NCI-H2081 (cell line): ENCODE results near the gene ADAM12.

Source experiments
- DNase-seq, 2 experiments: peaks; one replicate each; lab custom pipeline; 2025; lab: John Stamatoyannopoulos, UW

ADAM12 gene

GRCh38 chr10:126013489-126014281 is 374.6 kb downstream of the ADAM12 start:
- DNase-seq, result peak in 1 of 2 experiments; percentile 3

GRCh38 chr10:126012485-126012884 is 375.8 kb downstream of the ADAM12 start:
- no peak for DNase-seq

DNA sequence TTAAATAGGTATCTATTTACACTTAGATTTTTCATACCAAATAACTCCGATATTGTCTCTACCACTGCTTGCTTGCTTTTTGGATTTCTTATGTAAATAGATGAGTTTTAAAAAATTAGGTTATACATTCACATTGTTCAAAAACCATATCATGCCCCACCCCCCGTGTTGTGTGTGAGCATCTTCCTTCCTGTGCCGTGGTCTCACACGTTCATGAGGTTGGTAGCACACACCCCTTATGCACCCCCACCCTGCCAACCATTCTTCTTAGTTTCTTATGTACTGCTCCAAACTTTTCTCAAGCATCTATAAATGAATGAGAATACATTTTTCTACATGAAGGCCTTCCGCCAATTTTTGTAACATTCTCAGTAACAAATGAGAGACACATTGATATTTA is 376.3 kb downstream of the ADAM12 start:
- no peak for DNase-seq

DNA sequence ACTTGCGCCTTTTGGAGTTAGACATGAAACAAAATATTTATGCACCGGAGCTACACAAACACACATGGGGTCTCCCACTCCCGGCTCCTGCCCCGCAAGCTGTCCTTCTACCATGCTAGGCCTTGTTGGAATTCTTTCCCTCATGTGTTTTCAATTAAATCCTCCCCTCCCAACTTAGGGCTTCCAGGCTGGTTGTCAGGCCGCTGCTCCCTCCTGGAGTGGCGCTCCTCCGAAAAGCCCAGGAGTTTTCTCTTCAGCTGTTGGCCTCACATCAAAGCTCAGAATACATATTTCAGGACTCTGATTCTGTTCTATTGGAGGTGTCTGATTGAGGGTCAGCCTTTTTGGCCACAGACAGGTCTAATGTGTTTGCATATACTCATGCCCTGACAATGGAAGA is 378.6 kb downstream of the ADAM12 start:
- DNase-seq, result no peak

- no peak for DNase-seq
Measured at GRCh38 chr10:126006906-126007305, 381.4 kb downstream of the ADAM12 start.

- DNase-seq, result no peak
Measured at GRCh38 chr10:126006264-126006663, 382.0 kb downstream of the ADAM12 start.

DNA sequence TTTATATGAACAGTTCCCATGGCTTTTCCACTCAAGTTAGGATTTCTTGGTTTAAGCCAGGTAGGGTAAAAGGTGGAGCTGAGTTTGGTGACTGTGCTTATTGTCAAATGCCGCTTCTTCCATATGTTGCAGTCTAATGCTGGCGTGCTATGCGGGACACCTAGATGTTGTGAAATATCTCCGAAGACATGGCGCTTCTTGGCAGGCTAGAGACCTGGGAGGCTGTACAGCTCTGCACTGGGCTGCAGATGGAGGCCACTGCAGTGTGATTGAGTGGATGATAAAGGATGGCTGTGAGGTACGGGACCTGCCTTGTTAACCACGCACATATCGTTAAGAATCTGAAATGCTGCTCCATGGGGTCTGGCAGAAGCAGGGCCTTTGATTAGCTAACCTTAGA is 383.5 kb downstream of the ADAM12 start:
- no peak for DNase-seq

- DNase-seq, result no peak
Measured at GRCh38 chr10:126001576-126001975, 386.7 kb downstream of the ADAM12 start.

DNA sequence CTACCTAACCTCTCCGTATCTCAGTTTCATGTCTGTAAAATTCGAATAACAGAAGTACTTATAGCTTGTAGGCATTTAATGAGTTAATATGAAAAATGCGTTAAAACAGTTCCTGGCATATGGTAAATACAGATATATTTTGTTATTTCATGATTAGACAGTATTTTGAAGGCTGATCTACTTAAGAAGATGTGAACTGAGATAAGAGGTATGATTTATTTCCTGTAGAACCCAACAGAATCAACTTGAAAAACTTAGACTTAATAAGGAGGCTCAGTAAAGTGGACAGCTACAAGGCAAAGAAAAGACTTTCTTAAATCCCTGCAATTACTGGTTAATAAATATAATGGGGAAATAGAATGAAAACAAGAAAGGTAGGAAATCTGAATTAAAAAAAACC is 388.6 kb downstream of the ADAM12 start:
- DNase-seq, result no peak

DNA sequence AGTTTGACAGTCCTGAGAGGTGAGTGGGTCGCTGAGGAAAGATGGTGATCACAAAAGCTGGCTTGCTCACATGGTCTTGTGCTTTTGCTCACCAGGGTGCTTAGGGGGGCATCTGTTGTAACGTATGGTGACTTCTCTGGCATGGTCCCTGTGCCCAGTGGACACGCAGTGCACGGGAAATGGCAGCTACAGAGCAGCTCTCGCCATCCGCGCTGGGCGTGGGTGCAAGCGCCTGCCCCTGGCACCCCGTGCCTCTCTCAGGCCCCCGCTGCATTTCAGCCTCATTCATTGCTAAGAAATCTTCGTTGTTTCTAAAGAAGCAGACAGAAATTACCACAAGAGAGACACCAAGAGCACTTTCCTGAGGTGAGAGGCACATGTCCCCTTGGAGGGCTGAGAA is 390.7 kb downstream of the ADAM12 start:
- no peak for DNase-seq

DNA sequence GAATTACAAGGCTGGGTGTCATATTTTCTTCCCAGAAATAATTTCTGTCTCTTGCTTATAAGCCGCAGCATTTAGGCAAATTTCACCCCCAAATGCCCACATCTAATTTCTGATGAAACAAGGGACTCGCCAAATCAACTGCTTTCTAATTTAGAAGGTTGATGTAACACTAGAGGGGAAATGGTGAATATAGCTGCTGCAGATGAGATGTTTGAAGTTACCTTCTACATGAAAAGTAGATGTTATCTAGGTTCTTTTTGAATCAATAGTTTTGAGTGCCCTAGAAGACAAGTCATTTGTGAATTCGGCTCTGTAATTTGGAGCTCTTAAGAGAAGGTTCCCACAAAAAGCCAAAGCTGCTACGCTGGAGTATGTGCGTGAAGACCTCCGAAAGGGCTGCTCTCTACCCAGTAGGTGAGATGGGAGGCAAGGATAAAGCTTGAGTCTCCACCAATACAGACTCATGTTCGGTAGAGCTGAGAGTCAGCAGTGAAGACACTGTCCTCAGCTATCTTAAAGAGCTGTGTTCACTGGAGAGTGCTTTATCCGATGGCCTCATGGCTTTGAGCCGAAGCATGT is 392.5 kb downstream of the ADAM12 start:
- DNase-seq, result no peak

DNA sequence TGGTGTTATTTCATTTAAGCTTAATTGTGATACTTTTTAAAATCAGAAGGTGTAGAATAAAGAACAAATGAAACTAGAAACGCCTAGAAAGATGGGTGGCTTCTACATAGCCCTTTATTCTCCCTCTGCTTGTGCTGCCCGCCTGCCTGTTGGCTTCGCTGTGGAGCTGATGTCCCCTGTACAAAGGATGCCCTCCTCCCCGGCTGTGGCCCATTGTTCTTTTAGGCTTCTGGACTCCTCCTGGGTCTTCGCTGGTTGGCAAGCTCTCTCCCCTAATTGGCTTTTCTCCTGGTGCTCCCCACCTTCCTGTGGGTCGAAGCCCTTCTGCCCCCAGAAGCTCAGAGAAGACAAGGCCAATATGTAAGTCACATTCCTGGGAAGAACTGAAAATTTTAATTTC is 393.7 kb downstream of the ADAM12 start:
- no peak for DNase-seq

DNA sequence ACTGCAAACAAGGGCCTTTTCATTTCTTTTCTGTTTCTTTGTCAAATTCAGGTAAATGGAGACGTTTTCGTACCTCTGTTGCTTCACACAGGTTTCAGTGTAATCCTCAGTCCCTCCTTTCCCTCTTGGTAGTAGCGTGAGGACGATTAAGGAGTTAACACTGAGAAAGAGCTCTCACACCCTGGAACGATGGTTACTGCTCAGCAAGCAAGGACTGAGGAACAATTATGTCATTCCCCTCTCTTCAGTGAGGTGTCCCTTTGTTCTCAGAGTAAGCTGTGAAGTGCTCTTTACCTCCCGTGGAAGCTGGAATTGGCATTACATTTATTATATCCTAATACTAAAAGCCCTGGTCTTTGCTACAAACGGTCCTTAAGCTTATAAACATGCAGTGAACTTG is 396.0 kb downstream of the ADAM12 start:
- DNase-seq, result no peak

GRCh38 chr10:125991392-125991791 is 396.9 kb downstream of the ADAM12 start:
- no peak for DNase-seq

DNA sequence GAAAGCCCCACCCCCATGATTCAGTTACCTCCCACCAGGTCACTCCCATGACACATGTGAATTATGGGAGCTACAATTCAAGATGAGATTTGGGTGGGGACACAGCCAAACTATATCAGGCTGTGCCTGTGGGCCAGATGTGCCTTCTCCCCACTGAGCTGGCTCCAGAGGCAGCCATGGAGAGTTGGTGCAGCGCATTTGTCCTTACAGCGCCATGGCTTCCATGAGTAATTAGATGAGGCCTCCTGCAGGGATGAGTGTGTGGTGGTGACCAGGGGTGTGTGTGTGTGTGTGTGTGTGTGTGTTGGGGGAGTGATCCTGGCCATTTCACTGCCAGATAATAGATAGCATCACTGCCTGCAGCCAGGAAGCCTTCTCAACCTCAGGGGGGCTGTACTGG is 397.3 kb downstream of the ADAM12 start:
- no peak for DNase-seq

- no peak for DNase-seq
Measured at GRCh38 chr10:125989791-125990190, 398.5 kb downstream of the ADAM12 start.

DNA sequence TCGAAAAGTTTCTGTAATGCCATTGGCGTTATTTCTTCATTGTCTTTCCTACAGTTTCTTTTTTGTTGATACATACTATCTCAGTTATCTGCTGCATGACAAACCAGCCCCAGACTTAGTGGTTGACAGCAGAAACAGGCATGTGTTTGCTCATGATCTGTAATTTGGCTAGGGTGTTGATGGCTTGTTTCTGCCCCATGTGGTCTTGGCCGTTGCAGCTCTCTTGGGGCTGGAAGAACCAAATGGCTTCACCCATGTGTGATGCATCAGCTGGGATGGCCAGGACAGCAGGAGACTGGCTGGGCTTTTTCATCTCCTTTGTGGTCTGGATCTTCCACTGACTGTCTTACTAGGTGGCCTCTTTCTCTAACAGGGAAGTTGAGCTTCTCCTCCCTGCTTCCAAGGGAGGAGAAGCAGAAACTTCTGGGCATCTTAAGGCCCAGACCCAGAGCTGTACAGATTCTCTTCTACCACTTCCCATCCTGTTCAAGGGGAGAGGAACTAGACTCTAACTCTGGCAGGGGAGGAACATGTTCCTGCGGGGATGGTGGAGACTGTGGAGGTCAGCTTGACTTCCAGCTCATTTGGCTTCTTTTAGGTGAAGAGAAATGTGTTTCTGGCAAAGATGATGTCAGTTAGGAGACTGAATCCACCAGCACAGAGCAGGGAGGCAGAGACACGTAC is 402.6 kb downstream of the ADAM12 start:
- DNase-seq, result no peak

- DNase-seq, result no peak
Measured at GRCh38 chr10:125984865-125985495, 403.3 kb downstream of the ADAM12 start.

- DNase-seq, result no peak
Measured at GRCh38 chr10:125984346-125984745, 403.9 kb downstream of the ADAM12 start.

DNA sequence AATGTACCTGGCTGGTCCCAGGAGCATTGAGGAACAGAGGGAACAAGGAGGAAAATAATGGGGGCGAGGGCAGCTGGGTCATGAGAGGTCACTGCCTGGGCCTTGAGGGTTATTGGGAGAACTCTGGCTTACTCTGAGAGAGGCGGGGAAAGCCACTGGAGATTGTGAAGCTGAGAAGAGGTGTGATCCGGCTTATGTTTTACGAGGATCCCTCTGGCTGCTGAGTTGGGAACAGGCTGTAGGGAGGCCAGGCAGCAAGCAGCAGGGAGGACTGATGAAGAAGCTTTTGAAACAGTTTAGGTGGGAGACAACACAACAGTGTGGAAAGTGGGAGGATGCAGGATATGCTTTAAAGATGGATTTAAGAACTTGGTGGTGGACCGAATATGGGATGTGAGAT is 404.6 kb downstream of the ADAM12 start:
- no peak for DNase-seq

GRCh38 chr10:125983161-125983560 is 405.1 kb downstream of the ADAM12 start:
- no peak for DNase-seq

- peak; percentile 26 to 38 for DNase-seq
Measured at GRCh38 chr10:125982260-125982948, 405.9 kb downstream of the ADAM12 start.
